HEK293 (cell line): ENCODE data around the gene IL11.

Experiments
- CTCF ChIA-PET: fragments of 350-600 bp; formaldehyde crosslinking; extraction: SDS; loops from one replicate; lab custom pipeline; 2021; ENCODE audit warnings: antibody characterized with exemption; lab: Yijun Ruan, JAX
- POLR2A ChIA-PET: fragments of 300-600 bp; formaldehyde crosslinking; extraction: SDS; loops from one replicate; lab custom pipeline; 2020; ENCODE audit warnings: antibody characterized with exemption, inconsistent platforms; lab: Yijun Ruan, JAX
- H3K27ac ChIP-seq: fragments of 200-500 bp; sonication (Bioruptor generic); 2 replicates; pipeline ENCODE4 v1.5.1; 2014; ENCODE audit warnings: low read depth, low read length, control low read depth, inconsistent platforms; ENCODE audit errors: extremely low read depth
- H3K36me3 ChIP-seq, 2 experiments: fragments of 200-500 bp in 1 of 2; sonication (Bioruptor generic) in 1 of 2; 1 replicate in 1 of 2; 2 replicates in 1 of 2; pipeline ENCODE4 v1.5.1; 2014 to 2017; ENCODE audit warnings: inconsistent platforms in 2 of 2, low read length in 2 of 2; ENCODE audit not compliant: control insufficient read depth in 2 of 2, insufficient read depth in 1 of 2
- H3K4me1 ChIP-seq: fragments of 200-500 bp; sonication (Bioruptor generic); 2 replicates; pipeline ENCODE4 v1.5.1; 2014; ENCODE audit warnings: mild to moderate bottlenecking, low read length, inconsistent platforms; ENCODE audit not compliant: control insufficient read depth, insufficient read depth
- H3K4me3 ChIP-seq: 2 replicates; pipeline ENCODE4 v1.5.1; 2011; ENCODE audit warnings: low read depth, mild to moderate bottlenecking, control low read depth, low read length, moderate library complexity
- H3K9me3 ChIP-seq: fragments of 200-500 bp; sonication (Bioruptor generic); 2 replicates; pipeline ENCODE4 v1.5.1; 2014; ENCODE audit warnings: low read depth, low read length, inconsistent platforms; ENCODE audit not compliant: control insufficient read depth, insufficient read depth
- EGR2 ChIP-seq: fragments of 450-650 bp; formaldehyde crosslinking; IDR thresholded peaks from 2 replicates; pipeline ENCODE4 v1.5.1; 2016; ENCODE audit warnings: low read depth, missing biosample characterization, missing genetic modification characterization
- GLIS2 ChIP-seq: fragments of 450-650 bp; formaldehyde crosslinking; IDR thresholded peaks from 2 replicates; pipeline ENCODE4 v1.5.1; 2016; ENCODE audit warnings: missing biosample characterization, missing genetic modification characterization
- HOXA7 ChIP-seq: sonication (generic); formaldehyde crosslinking; IDR thresholded peaks from 2 replicates; pipeline ENCODE4 v1.8.1; 2022; ENCODE audit warnings: missing genetic modification reagents, borderline replicate concordance
- KLF10 ChIP-seq: fragments of 450-650 bp; IDR thresholded peaks from 2 replicates; pipeline ENCODE4 v1.5.1; 2018; ENCODE audit warnings: missing biosample characterization, mild to moderate bottlenecking, missing genetic modification characterization
- OSR2 ChIP-seq: fragments of 450-650 bp; formaldehyde crosslinking; IDR thresholded peaks from 2 replicates; pipeline ENCODE4 v1.5.1; 2016; ENCODE audit warnings: missing biosample characterization, missing genetic modification characterization
- SP3 ChIP-seq: fragments of 450-650 bp; formaldehyde crosslinking; IDR thresholded peaks from 2 replicates; pipeline ENCODE4 v1.5.1; 2016; ENCODE audit warnings: missing biosample characterization, missing genetic modification characterization
- YY2 ChIP-seq: fragments of 450-650 bp; formaldehyde crosslinking; IDR thresholded peaks from 2 replicates; pipeline ENCODE4 v1.5.1; 2016; ENCODE audit warnings: missing biosample characterization, missing genetic modification characterization
- ZFP69B ChIP-seq: fragments of 450-650 bp; formaldehyde crosslinking; IDR thresholded peaks from 2 replicates; pipeline ENCODE4 v1.5.1; 2016; ENCODE audit warnings: missing biosample characterization, missing genetic modification characterization
- ZIC2 ChIP-seq: fragments of 450-650 bp; formaldehyde crosslinking; IDR thresholded peaks from 2 replicates; pipeline ENCODE4 v1.5.1; 2016; ENCODE audit warnings: missing biosample characterization, missing genetic modification characterization
- ZNF112 ChIP-seq: fragments of 450-650 bp; formaldehyde crosslinking; IDR thresholded peaks from 2 replicates; pipeline ENCODE4 v1.5.0; 2017; ENCODE audit warnings: missing biosample characterization, missing genetic modification characterization
- ZNF155 ChIP-seq: fragments of 450-650 bp; formaldehyde crosslinking; IDR thresholded peaks from 2 replicates; pipeline ENCODE4 v1.5.1; 2016; ENCODE audit warnings: missing biosample characterization, missing genetic modification characterization
- ZNF174 ChIP-seq: fragments of 450-650 bp; formaldehyde crosslinking; IDR thresholded peaks from 2 replicates; pipeline ENCODE4 v1.5.0; 2017; ENCODE audit warnings: missing biosample characterization, mild to moderate bottlenecking, missing genetic modification characterization
- ZNF239 ChIP-seq: fragments of 450-650 bp; formaldehyde crosslinking; IDR thresholded peaks from 2 replicates; pipeline ENCODE4 v1.5.1; 2016; ENCODE audit warnings: missing biosample characterization, missing genetic modification characterization
- ZNF274 ChIP-seq, 2 experiments: fragments of 200-500 bp in 1 of 2; fragments of 450-650 bp in 1 of 2; sonication (Bioruptor generic) in 1 of 2; formaldehyde crosslinking in 1 of 2; IDR thresholded peaks; 2 replicates each; pipeline versions ENCODE4 v1.5.1 to v1.6.1; 2014 to 2016; ENCODE audit warnings: borderline replicate concordance in 1 of 2, inconsistent platforms in 1 of 2, low read length in 1 of 2, missing biosample characterization in 1 of 2, missing genetic modification characterization in 1 of 2
- ZNF473 ChIP-seq: fragments of 450-650 bp; formaldehyde crosslinking; IDR thresholded peaks from 2 replicates; pipeline ENCODE4 v1.5.1; 2017; ENCODE audit warnings: missing biosample characterization, missing genetic modification characterization
- ZNF510 ChIP-seq: fragments of 450-650 bp; formaldehyde crosslinking; IDR thresholded peaks from 2 replicates; pipeline ENCODE4 v1.5.1; 2018; ENCODE audit warnings: mild to moderate bottlenecking, missing genetic modification characterization, missing biosample characterization; ENCODE audit not compliant: insufficient replicate concordance
- ZNF558 ChIP-seq: fragments of 450-650 bp; formaldehyde crosslinking; IDR thresholded peaks from 2 replicates; pipeline ENCODE4 v1.5.1; 2016; ENCODE audit warnings: missing biosample characterization, missing genetic modification characterization
- ZNF560 ChIP-seq: fragments of 450-650 bp; formaldehyde crosslinking; IDR thresholded peaks from 2 replicates; pipeline ENCODE4 v1.5.1; 2017; ENCODE audit warnings: missing biosample characterization, missing genetic modification characterization, borderline replicate concordance
- ZNF561 ChIP-seq: fragments of 450-650 bp; IDR thresholded peaks from 2 replicates; pipeline ENCODE4 v1.5.1; 2018; ENCODE audit warnings: missing biosample characterization, missing genetic modification characterization, borderline replicate concordance
- ZNF621 ChIP-seq: fragments of 450-650 bp; formaldehyde crosslinking; IDR thresholded peaks from 2 replicates; pipeline ENCODE4 v1.5.1; 2017; ENCODE audit warnings: missing biosample characterization, missing genetic modification characterization
- ZNF623 ChIP-seq: fragments of 450-650 bp; formaldehyde crosslinking; IDR thresholded peaks from 2 replicates; pipeline ENCODE4 v1.5.1; 2016; ENCODE audit warnings: missing biosample characterization, missing genetic modification characterization
- TF ChIP-seq, protein P1 (sequence below): fragments of 450-650 bp; formaldehyde crosslinking; IDR thresholded peaks from 2 replicates; pipeline ENCODE4 v1.5.1; 2016; ENCODE audit warnings: missing biosample characterization, missing genetic modification characterization
- TF ChIP-seq, protein P2 (sequence below): fragments of 450-650 bp; formaldehyde crosslinking; IDR thresholded peaks from 2 replicates; pipeline ENCODE4 v1.5.1; 2017; ENCODE audit warnings: missing biosample characterization, missing genetic modification characterization
- TF ChIP-seq, protein P3 (sequence below): fragments of 450-650 bp; formaldehyde crosslinking; IDR thresholded peaks from 2 replicates; pipeline ENCODE4 v1.5.0; 2017; ENCODE audit warnings: missing biosample characterization, missing genetic modification characterization, borderline replicate concordance
- TF ChIP-seq, protein P4 (sequence below): fragments of 450-650 bp; formaldehyde crosslinking; IDR thresholded peaks from 2 replicates; pipeline ENCODE4 v1.5.1; 2017; ENCODE audit warnings: missing biosample characterization, mild to moderate bottlenecking, missing genetic modification characterization, moderate library complexity

The IL11 gene

DNA sequence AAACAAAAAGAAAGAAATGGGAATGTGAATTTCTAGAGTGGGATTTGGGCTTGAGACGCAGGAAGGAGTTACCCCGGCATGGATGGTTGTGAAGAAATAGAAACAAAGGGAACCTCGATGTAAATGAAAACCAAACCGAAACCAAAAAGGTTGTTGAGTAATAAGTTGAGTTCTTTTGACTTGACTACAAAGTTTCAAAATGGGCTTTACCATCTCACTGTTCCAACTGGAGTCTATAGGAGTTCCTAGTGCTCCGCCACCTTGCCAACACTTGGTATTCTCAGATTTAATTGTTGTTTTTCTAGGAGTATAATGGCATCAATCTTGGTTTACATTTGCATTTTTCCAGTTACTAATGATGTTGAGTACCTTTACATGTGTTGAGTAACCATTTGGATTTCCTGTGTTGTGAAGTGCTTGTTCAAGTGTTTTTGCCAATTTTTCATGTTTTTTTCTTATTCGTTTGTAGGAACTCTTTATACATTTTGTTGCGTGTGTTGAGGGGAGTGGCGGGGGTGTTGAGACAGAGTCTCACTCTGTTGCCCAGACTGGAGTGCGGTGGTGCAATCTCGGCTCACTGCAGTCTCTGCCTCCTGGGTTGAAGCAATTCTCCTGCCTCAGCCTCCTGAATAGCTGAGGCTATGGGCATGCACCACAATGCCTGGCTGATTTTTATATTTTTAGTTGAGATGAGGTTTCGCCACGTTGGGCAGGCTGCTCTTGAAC lies 28.1 kb upstream of the IL11 start (continued):
- TF ChIP-seq ZNF561 (tag by site-specific recombination) = no peak
- TF ChIP-seq ZNF274 (IDR thresholded peaks at IDR 0.05; ENCODE audit: low read length) = no peak
- TF ChIP-seq ZNF274 (tag by site-specific recombination; IDR thresholded peaks at IDR 0.05; ENCODE audit: borderline replicate concordance) = no peak
- no peak for TF ChIP-seq GLIS2

DNA sequence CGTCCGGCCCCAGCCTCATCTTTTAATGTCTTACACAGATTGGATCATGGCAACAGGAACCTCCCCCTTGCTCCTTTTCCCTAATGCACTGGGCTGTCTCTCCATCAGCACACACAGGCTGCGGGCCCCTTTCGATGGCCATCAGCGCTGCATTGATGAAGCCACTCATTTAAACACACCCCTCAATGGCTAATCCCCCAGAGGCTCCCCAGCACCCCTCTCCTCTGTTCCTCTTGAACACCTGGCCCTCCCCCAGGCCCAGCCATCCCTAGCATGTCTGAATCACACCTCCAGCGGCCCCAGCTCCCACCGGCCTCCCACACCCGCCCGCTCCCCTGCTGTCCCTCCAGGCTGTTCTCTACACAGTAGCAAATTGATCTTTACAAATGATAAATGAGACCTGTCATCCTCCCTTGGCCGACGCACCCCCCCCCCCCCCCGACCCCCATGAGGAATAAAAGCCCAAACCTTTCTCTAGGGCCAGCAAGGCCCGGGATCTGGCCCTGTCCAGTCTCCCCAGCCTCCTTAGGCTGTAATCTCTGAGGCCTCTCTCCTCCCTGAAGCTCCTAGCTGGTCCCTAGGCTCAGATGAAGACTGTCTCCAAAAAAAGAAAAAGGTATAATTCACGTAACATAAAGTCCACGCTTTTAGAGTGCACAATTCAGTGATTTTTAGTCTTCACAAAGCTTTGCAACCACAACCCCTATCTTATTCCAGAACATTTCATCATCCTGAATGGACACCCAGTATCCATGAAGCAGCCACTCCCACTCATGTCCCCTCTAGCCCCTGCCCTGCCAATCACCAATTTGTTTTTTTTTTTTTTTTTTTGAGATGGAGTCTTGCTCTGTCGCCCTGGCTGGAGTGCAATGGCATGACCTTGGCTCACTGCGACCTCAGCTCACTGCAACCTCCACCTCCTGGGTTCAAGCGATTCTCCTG lies 22.8 kb upstream of the IL11 start:
- CTCF ChIA-PET = interaction anchor here (0.5 to 3.9 kb wide), 4 partner anchors 25 to 213 kb away, joined by 3 to 14 read pairs (median 6); no protein-coding TSS in a partner anchor
- Histone ChIP-seq H3K9me3 (no peaks in the 10 kb centered on the region), H3K36me3 (peaks cover 8 to 40% of the 10 kb centered on the region in 2 experiments), H3K27ac (no peak overlapping the region), H3K4me1 (peaks cover 19% of the 10 kb centered on the region), H3K4me3 (no peak overlapping the region)
- POLR2A ChIA-PET = interaction anchor here (0.6 to 3.6 kb wide), 11 partner anchors 10 to 209 kb away, joined by 3 to 37 read pairs (median 5); partner anchors contain the start of genes KMT5C, NAT14 and UBE2S
- TF ChIP-seq, protein P1, sequence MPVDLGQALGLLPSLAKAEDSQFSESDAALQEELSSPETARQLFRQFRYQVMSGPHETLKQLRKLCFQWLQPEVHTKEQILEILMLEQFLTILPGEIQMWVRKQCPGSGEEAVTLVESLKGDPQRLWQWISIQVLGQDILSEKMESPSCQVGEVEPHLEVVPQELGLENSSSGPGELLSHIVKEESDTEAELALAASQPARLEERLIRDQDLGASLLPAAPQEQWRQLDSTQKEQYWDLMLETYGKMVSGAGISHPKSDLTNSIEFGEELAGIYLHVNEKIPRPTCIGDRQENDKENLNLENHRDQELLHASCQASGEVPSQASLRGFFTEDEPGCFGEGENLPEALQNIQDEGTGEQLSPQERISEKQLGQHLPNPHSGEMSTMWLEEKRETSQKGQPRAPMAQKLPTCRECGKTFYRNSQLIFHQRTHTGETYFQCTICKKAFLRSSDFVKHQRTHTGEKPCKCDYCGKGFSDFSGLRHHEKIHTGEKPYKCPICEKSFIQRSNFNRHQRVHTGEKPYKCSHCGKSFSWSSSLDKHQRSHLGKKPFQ (tag by site-specific recombination) = no peak
- TF ChIP-seq ZNF560 (tag by site-specific recombination) (no peak), ZNF510 (tag by site-specific recombination) (no peak), ZNF558 (tag by site-specific recombination) (no peak), EGR2 (tag by site-specific recombination) (peak; percentile 73; the same call in 1 of the 2 replicates), ZNF621 (no peak), ZNF623 (tag by site-specific recombination) (no peak), YY2 (no peak), ZNF473 (tag by site-specific recombination) (no peak), ZNF174 (tag by site-specific recombination) (no peak), KLF10 (tag by site-specific recombination) (no peak), ZNF155 (tag by site-specific recombination) (no peak), HOXA7 (CRISPR knock-in tag) (no peak), OSR2 (tag by site-specific recombination) (no peak), ZNF112 (tag by site-specific recombination) (no peak), ZFP69B (tag by site-specific recombination) (no peak), SP3 (tag by site-specific recombination) (no peak), ZNF239 (no peak), ZIC2 (tag by site-specific recombination) (peak; percentile 26; the same call in 1 of the 2 replicates)
- TF ChIP-seq, protein P2, sequence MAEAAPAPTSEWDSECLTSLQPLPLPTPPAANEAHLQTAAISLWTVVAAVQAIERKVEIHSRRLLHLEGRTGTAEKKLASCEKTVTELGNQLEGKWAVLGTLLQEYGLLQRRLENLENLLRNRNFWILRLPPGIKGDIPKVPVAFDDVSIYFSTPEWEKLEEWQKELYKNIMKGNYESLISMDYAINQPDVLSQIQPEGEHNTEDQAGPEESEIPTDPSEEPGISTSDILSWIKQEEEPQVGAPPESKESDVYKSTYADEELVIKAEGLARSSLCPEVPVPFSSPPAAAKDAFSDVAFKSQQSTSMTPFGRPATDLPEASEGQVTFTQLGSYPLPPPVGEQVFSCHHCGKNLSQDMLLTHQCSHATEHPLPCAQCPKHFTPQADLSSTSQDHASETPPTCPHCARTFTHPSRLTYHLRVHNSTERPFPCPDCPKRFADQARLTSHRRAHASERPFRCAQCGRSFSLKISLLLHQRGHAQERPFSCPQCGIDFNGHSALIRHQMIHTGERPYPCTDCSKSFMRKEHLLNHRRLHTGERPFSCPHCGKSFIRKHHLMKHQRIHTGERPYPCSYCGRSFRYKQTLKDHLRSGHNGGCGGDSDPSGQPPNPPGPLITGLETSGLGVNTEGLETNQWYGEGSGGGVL (tag by site-specific recombination) = no peak
- TF ChIP-seq, protein P3, sequence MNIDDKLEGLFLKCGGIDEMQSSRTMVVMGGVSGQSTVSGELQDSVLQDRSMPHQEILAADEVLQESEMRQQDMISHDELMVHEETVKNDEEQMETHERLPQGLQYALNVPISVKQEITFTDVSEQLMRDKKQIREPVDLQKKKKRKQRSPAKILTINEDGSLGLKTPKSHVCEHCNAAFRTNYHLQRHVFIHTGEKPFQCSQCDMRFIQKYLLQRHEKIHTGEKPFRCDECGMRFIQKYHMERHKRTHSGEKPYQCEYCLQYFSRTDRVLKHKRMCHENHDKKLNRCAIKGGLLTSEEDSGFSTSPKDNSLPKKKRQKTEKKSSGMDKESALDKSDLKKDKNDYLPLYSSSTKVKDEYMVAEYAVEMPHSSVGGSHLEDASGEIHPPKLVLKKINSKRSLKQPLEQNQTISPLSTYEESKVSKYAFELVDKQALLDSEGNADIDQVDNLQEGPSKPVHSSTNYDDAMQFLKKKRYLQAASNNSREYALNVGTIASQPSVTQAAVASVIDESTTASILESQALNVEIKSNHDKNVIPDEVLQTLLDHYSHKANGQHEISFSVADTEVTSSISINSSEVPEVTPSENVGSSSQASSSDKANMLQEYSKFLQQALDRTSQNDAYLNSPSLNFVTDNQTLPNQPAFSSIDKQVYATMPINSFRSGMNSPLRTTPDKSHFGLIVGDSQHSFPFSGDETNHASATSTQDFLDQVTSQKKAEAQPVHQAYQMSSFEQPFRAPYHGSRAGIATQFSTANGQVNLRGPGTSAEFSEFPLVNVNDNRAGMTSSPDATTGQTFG (tag by site-specific recombination) = no peak
- TF ChIP-seq, protein P4, sequence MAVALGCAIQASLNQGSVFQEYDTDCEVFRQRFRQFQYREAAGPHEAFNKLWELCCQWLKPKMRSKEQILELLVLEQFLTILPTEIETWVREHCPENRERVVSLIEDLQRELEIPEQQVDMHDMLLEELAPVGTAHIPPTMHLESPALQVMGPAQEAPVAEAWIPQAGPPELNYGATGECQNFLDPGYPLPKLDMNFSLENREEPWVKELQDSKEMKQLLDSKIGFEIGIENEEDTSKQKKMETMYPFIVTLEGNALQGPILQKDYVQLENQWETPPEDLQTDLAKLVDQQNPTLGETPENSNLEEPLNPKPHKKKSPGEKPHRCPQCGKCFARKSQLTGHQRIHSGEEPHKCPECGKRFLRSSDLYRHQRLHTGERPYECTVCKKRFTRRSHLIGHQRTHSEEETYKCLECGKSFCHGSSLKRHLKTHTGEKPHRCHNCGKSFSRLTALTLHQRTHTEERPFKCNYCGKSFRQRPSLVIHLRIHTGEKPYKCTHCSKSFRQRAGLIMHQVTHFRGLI (tag by site-specific recombination) = no peak
